DOHH2 (cell line): ENCODE results near the gene CDK6.
A peak's percentile ranks its signal among the peaks of the same experiment; 100 is the strongest.

ENCODE experiments used
- H3F3A ChIP-seq: fragments of 200-600 bp; sonication (generic), shearing (Covaris generic); 2 replicates; pipeline ENCODE4 v1.6.0; 2016; ENCODE audit warnings: antibody characterized with exemption, mild to moderate bottlenecking; ENCODE audit not compliant: control insufficient read depth, insufficient read depth
- H3K27ac ChIP-seq: fragments of 200-600 bp; sonication (generic); 2 replicates; pipeline ENCODE4 v1.5.1; 2014; ENCODE audit warnings: low read depth, mild to moderate bottlenecking, low read length, moderate library complexity
- H3K27me3 ChIP-seq: fragments of 200-600 bp; sonication (generic); 2 replicates; pipeline ENCODE4 v1.6.1; 2014; ENCODE audit warnings: mild to moderate bottlenecking, low read length, mixed read lengths; ENCODE audit not compliant: control insufficient read depth
- H3K36me3 ChIP-seq: fragments of 200-600 bp; sonication (generic); 2 replicates; pipeline ENCODE4 v1.6.1; 2014; ENCODE audit warnings: mild to moderate bottlenecking, low read length, moderate library complexity, mixed read lengths; ENCODE audit not compliant: control insufficient read depth
- H3K4me1 ChIP-seq: fragments of 200-600 bp; sonication (generic); 2 replicates; pipeline ENCODE4 v1.6.1; 2014; ENCODE audit warnings: mild to moderate bottlenecking, low read length, mixed read lengths; ENCODE audit not compliant: control insufficient read depth
- H3K4me2 ChIP-seq: fragments of 200-600 bp; sonication (generic); 2 replicates; pipeline ENCODE4 v1.6.0; 2014; ENCODE audit warnings: mild to moderate bottlenecking, low read length, moderate library complexity
- H3K4me3 ChIP-seq: fragments of 200-600 bp; sonication (generic); 2 replicates; pipeline ENCODE4 v1.5.1; 2014; ENCODE audit warnings: mild to moderate bottlenecking, low read length, mixed read lengths
- H3K79me2 ChIP-seq: fragments of 200-600 bp; sonication (generic); 2 replicates; pipeline ENCODE4 v1.6.1; 2014; ENCODE audit warnings: mild to moderate bottlenecking, low read length, mixed read lengths; ENCODE audit not compliant: control insufficient read depth
- H3K9me2 ChIP-seq: fragments of 200-600 bp; sonication (generic); replicated peaks from 2 replicates; pipeline ENCODE4 v1.6.1; 2014; ENCODE audit warnings: mild to moderate bottlenecking, low read length, mixed read lengths; ENCODE audit not compliant: control insufficient read depth
- H3K9me3 ChIP-seq: fragments of 200-600 bp; sonication (generic); 2 replicates; pipeline ENCODE4 v1.6.1; 2014; ENCODE audit warnings: antibody characterized with exemption, low read length, mixed read lengths; ENCODE audit not compliant: control insufficient read depth, insufficient read depth
- H4K20me1 ChIP-seq: fragments of 200-600 bp; sonication (generic); 2 replicates; pipeline ENCODE4 v1.6.0; 2014; ENCODE audit warnings: low read depth, mild to moderate bottlenecking, antibody characterized with exemption, low read length, moderate library complexity; ENCODE audit not compliant: control insufficient read depth, insufficient read depth
- CTCF ChIP-seq: fragments of 200-600 bp; sonication (generic); IDR thresholded peaks from one replicate; pipeline ENCODE4 v1.5.1; 2014; ENCODE audit warnings: antibody characterized with exemption, mild to moderate bottlenecking, low read depth, low read length; ENCODE audit not compliant: poor library complexity, severe bottlenecking
- EZH2phosphoT487 ChIP-seq: fragments of 200-600 bp; sonication (generic); IDR thresholded peaks from 2 replicates; pipeline ENCODE4 v1.6.1; 2017; ENCODE audit warnings: borderline replicate concordance, mild to moderate bottlenecking, antibody characterized with exemption, low read length, moderate library complexity, mixed read lengths

CDK6 gene

DNA sequence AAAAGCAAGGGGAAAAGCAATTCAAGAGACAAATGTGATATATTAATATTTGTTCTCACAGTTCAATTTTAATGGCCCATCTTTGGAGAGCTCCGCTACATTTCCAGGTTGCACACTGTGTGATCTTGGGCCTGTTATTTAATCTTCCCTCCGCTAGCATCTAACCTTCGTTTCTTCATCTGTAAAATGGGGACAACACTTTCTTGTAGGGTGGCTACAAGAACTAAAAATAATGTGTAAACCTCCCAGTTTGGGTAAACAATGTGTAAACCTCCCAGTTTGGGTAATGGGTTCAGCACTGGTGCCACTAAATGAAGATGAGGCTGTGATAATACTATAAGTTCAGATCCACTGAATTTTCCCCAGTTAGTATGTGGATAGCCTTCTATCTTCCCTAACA, 99.5 kb downstream of the CDK6 start:
- Histone ChIP-seq H4K20me1 (no peaks in the 10 kb centered on the region), H3K4me3 (no peak overlapping the region), H3K79me2 (peaks cover 44% of the 10 kb centered on the region), H3K4me1 (peaks cover 20% of the 10 kb centered on the region), H3K9me2 (no peaks in the 10 kb centered on the region), H3K4me2 (no peak overlapping the region), H3K27ac (no peak overlapping the region), H3K36me3 (no peaks in the 10 kb centered on the region), H3K27me3 (no peaks in the 10 kb centered on the region), H3K9me3 (no peaks in the 10 kb centered on the region), H3F3A (no peaks in the 10 kb centered on the region)
- no peak for TF ChIP-seq CTCF
- no peak for TF ChIP-seq EZH2phosphoT487

GRCh38 chr7:92735707-92736106, 100.7 kb downstream of the CDK6 start:
- Histone ChIP-seq H3K4me1 (peaks cover 32% of the 10 kb centered on the region), H3F3A (no peaks in the 10 kb centered on the region), H3K4me2 (no peak overlapping the region), H3K79me2 (peaks cover 52% of the 10 kb centered on the region), H3K36me3 (no peaks in the 10 kb centered on the region; the same call in 1 of the 2 replicates), H3K9me3 (no peaks in the 10 kb centered on the region), H3K27ac (no peak overlapping the region), H3K27me3 (no peaks in the 10 kb centered on the region), H3K9me2 (no peaks in the 10 kb centered on the region), H4K20me1 (no peaks in the 10 kb centered on the region), H3K4me3 (no peak overlapping the region)
- no peak for TF ChIP-seq CTCF
- TF ChIP-seq EZH2phosphoT487 = no peak

DNA sequence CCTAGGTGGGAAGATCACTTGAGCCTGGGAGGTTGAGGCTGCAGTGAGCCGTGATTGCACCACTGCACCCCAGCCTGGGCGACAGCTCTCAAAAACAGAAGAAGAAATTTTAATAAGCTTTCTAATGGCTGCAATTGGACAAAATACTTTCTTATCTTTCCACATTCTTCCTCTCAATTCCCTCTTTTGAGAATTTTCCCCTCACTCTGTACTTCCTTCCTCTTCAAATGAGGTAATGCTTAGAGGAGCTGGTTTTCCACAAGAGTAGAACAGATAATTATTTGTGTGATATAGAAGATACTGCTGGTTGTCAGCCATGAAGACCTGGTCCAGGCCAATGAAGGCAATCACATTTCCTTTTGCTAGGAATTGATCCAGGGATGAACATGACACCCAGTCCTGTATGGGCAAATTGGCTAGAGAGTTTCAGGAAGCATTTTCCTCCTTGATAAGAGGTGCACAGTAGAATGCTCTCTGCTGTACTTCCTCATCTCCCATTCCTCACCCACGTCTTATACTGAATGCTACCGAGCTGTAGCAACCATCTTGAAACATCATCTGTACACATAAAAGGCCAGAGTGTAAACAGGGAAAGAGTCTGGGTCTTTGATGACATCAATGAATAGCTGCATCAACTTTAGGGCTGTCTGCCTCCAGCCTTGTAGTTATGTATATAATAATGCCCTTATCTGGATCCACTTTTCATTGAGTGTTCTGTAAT, 103.9 kb downstream of the CDK6 start:
- H3K4me3 ChIP-seq = peak overlapping the region; percentile 44
- H3K4me1 ChIP-seq = peaks cover 34% of the 10 kb centered on the region
- peaks cover 44% of the 10 kb centered on the region for H3K79me2 ChIP-seq
- no peaks in the 10 kb centered on the region for H3F3A ChIP-seq
- peak overlapping the region; percentile 41 for H3K4me2 ChIP-seq
- H3K27me3 ChIP-seq = no peaks in the 10 kb centered on the region
- no peaks in the 10 kb centered on the region for H3K9me2 ChIP-seq
- peak overlapping the region; percentile 14 for H3K27ac ChIP-seq
- no peaks in the 10 kb centered on the region for H4K20me1 ChIP-seq
- TF ChIP-seq CTCF (no peak), EZH2phosphoT487 (no peak)
- H3K36me3 ChIP-seq = no peaks in the 10 kb centered on the region; the same call in 1 of the 2 replicates
- H3K9me3 ChIP-seq = no peaks in the 10 kb centered on the region
